ENCODE results near the gene KRT75.

The KRT75 gene

GRCh38 chr12:52434760-52435530, 774 bp upstream of the KRT75 start:
- TF ChIP-seq CTCF (IDR thresholded peaks at IDR 0.05; ENCODE audit: low read depth, low read length, missing control alignments) = no peak
- no peak overlapping the region for H3K4me3 ChIP-seq (ENCODE audit: low read depth, low read length)
- no peak for DNase-seq
- in situ Hi-C loops (cut with HindIII; ENCODE audit: low pct_ligation_motif_present, low sequenced_read_pairs) = no loop called here
- H3K36me3 ChIP-seq (replicated peaks) = no peaks in the 10 kb centered on the region
- H3K27me3 ChIP-seq (replicated peaks) = peaks cover 4% of the 10 kb centered on the region
- H3K27ac ChIP-seq = no peak overlapping the region

- in situ Hi-C loops (cut with HindIII; ENCODE audit: low pct_ligation_motif_present, low sequenced_read_pairs) = no loop called here
Measured at GRCh38 chr12:52433501-52434080, 580 bp downstream of the KRT75 start.

GRCh38 chr12:52432559-52433207, 1.5 kb downstream of the KRT75 start:
- no peak for TF ChIP-seq CTCF (IDR thresholded peaks at IDR 0.05; ENCODE audit: low read depth, low read length, missing control alignments)
- no peak overlapping the region for H3K27ac ChIP-seq
- peaks cover 4% of the 10 kb centered on the region for H3K27me3 ChIP-seq (replicated peaks)
- H3K4me3 ChIP-seq (ENCODE audit: low read depth, low read length) = no peak overlapping the region
- H3K36me3 ChIP-seq (replicated peaks) = no peaks in the 10 kb centered on the region
- DNase-seq = no peak
- in situ Hi-C loops (cut with HindIII; ENCODE audit: low pct_ligation_motif_present, low sequenced_read_pairs) = no loop called here

More at GRCh38 chr12:52433501-52434080, 580 bp downstream of the KRT75 start:
- no peak for TF ChIP-seq CTCF (IDR thresholded peaks at IDR 0.05; ENCODE audit: low read depth, low read length, missing control alignments)
- no peak overlapping the region for H3K4me3 ChIP-seq (ENCODE audit: low read depth, low read length)
- H3K27me3 ChIP-seq (replicated peaks) = peaks cover 4% of the 10 kb centered on the region
- DNase-seq = no peak
- no peaks in the 10 kb centered on the region for H3K36me3 ChIP-seq (replicated peaks)
- no peak overlapping the region for H3K27ac ChIP-seq

GRCh38 chr12:52428121-52428520, 6.0 kb downstream of the KRT75 start:
- H3K27me3 ChIP-seq (replicated peaks) = peaks cover 4% of the 10 kb centered on the region
- no peak overlapping the region for H3K27ac ChIP-seq
- DNase-seq = no peak
- TF ChIP-seq CTCF (IDR thresholded peaks at IDR 0.05; ENCODE audit: low read depth, low read length, missing control alignments) = no peak
- in situ Hi-C loops (cut with HindIII; ENCODE audit: low pct_ligation_motif_present, low sequenced_read_pairs) = no loop called here
- no peak overlapping the region for H3K4me3 ChIP-seq (ENCODE audit: low read depth, low read length)
- H3K36me3 ChIP-seq (replicated peaks) = no peaks in the 10 kb centered on the region

GRCh38 chr12:52427083-52427482, 7.1 kb downstream of the KRT75 start:
- DNase-seq = no peak
- Histone ChIP-seq H3K27ac (no peak overlapping the region), H3K27me3 (replicated peaks) (peaks cover 5% of the 10 kb centered on the region), H3K36me3 (replicated peaks) (no peaks in the 10 kb centered on the region), H3K4me3 (ENCODE audit: low read depth, low read length) (no peak overlapping the region)
- in situ Hi-C loops (cut with HindIII; ENCODE audit: low pct_ligation_motif_present, low sequenced_read_pairs) = no loop called here
- TF ChIP-seq CTCF (IDR thresholded peaks at IDR 0.05; ENCODE audit: low read depth, low read length, missing control alignments) = no peak

All from brain microvascular endothelial cell (primary cell).